ENCODE data around the gene HPSE2. TPM values are rescaled to one million over a fixed set of nuclear protein-coding genes. Genes with fewer than 3 reads are reported as not detected.

Gene HPSE2
- total and polyA plus RNA-seq, 2 of the 13 experiments (the other 11 are each of a cell fraction or from before 2014, with no cell fraction given) = 0.01 TPM; not detected in 1

DNA sequence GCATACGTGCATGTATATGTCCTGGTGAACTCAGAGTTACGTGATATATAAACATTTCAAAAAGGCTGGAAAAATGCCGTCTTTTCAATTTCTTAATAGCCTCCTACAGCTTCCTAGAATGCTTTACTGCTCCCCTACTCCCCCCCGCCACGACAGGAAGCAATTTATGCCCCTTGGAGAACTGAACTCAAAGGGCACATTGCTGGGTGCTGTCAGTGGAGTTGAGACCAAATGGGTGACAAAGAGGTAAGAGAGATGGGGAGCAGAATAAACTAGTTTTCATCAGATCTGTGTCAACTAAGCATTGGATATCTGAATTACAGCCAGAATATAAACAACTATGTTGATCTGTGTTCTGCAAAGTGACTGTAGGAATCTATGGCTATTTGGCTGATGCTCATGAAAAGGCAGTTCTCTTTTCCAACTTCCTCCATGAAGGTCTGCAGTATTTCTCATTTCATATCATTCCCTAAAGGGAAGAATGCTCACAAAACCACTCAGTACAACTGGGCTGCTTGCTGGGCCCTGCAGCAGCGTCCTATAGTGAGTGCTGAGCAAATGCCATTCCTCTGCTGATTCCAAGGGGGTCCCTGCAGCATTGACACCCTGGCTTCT is 617.6 kb downstream of the HPSE2 start (continued):
- TF ChIP-seq NFRKB (IDR thresholded peaks at IDR 0.05) = no peak
- no peak for TF ChIP-seq BRCA1 (CRISPR knock-in tag; IDR thresholded peaks at IDR 0.05)
- TF ChIP-seq PITX1 (CRISPR knock-in tag; IDR thresholded peaks at IDR 0.05) = no peak
- no peak for TF ChIP-seq SRF (IDR thresholded peaks at IDR 0.05; ENCODE audit: low read depth, low read length)
- TF ChIP-seq, protein P1, sequence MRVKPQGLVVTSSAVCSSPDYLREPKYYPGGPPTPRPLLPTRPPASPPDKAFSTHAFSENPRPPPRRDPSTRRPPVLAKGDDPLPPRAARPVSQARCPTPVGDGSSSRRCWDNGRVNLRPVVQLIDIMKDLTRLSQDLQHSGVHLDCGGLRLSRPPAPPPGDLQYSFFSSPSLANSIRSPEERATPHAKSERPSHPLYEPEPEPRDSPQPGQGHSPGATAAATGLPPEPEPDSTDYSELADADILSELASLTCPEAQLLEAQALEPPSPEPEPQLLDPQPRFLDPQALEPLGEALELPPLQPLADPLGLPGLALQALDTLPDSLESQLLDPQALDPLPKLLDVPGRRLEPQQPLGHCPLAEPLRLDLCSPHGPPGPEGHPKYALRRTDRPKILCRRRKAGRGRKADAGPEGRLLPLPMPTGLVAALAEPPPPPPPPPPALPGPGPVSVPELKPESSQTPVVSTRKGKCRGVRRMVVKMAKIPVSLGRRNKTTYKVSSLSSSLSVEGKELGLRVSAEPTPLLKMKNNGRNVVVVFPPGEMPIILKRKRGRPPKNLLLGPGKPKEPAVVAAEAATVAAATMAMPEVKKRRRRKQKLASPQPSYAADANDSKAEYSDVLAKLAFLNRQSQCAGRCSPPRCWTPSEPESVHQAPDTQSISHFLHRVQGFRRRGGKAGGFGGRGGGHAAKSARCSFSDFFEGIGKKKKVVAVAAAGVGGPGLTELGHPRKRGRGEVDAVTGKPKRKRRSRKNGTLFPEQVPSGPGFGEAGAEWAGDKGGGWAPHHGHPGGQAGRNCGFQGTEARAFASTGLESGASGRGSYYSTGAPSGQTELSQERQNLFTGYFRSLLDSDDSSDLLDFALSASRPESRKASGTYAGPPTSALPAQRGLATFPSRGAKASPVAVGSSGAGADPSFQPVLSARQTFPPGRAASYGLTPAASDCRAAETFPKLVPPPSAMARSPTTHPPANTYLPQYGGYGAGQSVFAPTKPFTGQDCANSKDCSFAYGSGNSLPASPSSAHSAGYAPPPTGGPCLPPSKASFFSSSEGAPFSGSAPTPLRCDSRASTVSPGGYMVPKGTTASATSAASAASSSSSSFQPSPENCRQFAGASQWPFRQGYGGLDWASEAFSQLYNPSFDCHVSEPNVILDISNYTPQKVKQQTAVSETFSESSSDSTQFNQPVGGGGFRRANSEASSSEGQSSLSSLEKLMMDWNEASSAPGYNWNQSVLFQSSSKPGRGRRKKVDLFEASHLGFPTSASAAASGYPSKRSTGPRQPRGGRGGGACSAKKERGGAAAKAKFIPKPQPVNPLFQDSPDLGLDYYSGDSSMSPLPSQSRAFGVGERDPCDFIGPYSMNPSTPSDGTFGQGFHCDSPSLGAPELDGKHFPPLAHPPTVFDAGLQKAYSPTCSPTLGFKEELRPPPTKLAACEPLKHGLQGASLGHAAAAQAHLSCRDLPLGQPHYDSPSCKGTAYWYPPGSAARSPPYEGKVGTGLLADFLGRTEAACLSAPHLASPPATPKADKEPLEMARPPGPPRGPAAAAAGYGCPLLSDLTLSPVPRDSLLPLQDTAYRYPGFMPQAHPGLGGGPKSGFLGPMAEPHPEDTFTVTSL (CRISPR knock-in tag; IDR thresholded peaks at IDR 0.05; ENCODE audit: borderline replicate concordance) = no peak
- TF ChIP-seq TMF1 (CRISPR knock-in tag; IDR thresholded peaks at IDR 0.05; ENCODE audit: low read depth) = no peak

DNA sequence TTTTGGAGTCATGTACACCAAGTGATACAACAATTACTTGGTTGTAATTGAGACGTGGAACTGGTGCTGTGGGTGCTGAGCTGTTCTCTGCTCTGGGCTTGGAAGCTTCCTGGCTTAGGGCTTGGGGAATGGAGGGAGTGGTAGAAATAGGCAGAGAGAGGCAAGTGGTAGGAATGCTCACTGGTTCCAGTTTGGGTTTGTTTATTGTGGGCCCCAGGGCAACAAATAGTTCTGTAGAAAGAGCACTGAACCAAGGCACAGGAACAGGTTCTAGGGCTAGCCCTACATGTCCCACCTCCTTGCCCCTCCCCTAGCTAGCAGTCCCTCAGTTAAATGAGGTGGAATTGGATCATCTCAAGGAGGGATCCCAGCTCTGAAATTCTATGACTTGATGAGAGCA is 622.2 kb downstream of the HPSE2 start:
- ChIA-PET CTCF (ENCODE audit: low intra/inter-chr PET ratio, low total read pairs) (no interaction called here), POLR2A (no interaction called here)
- 0% methylated on average over 1 of the region's 1 CpG for WGBS (ENCODE audit: low lambda C conversion rate)
- Histone ChIP-seq H3K4me2 (ENCODE audit: low read depth, low read length) (no peak overlapping the region), H2AFZ (ENCODE audit: low read length) (no peak overlapping the region), H3K4me1 (ENCODE audit: insufficient read depth, low read length) (no peaks in the 10 kb centered on the region), H3K27ac (ENCODE audit: extremely low read length, insufficient read depth, low read length) (no peak overlapping the region), H3K36me3 (replicated peaks in 1 of 2; ENCODE audit: control insufficient read depth in 1 of 2, insufficient read depth in 2 of 2, low read length in 2 of 2) (no peaks in the 10 kb centered on the region), H3K79me2 (ENCODE audit: insufficient read depth, low read length) (no peaks in the 10 kb centered on the region), H4K20me1 (ENCODE audit: insufficient read depth, low read length) (no peaks in the 10 kb centered on the region), H3K9me3 (ENCODE audit: low read length) (no peaks in the 10 kb centered on the region), H3K4me3 (replicated peaks in 1 of 3; ENCODE audit: insufficient read depth in 1 of 3, low read depth in 2 of 3, low read length in 3 of 3) (no peak overlapping the region), H3K27me3 (ENCODE audit: control insufficient read depth in 1 of 2, insufficient read depth in 2 of 2, low read length in 2 of 2) (peaks cover 0 to 2% of the 10 kb centered on the region in 2 experiments; a peak in 1 of 5 replicates), H3K9ac (ENCODE audit: insufficient read depth, low read depth, low read length) (no peak overlapping the region)
- no TSS peak for BruUV-seq (replicated peaks)
- ATAC-seq = no peak
- DNase-seq (ENCODE audit: low spot score) = no peak
- in situ Hi-C loops (cut with HindIII; ENCODE audit: extremely low pct_ligation_motif_present, low pct_unique_long_range_greater_than_20kb) (no loop called here), intact Hi-C loops (cut with micrococcal nuclease; ENCODE audit: unreplicated experiment) (no loop called here)
- TF ChIP-seq HMG20A (CRISPR knock-in tag; IDR thresholded peaks at IDR 0.05; ENCODE audit: borderline replicate concordance) (no peak), ATM (IDR thresholded peaks at IDR 0.05; ENCODE audit: borderline replicate concordance) (no peak), PITX1 (CRISPR knock-in tag; IDR thresholded peaks at IDR 0.05) (no peak), ZNF737 (CRISPR knock-in tag; IDR thresholded peaks at IDR 0.05; ENCODE audit: borderline replicate concordance) (no peak), GATA4 (IDR thresholded peaks at IDR 0.05; ENCODE audit: borderline replicate concordance, low read depth) (no peak)
- FAIRE-seq = no peak
